GM10248 (cell line): ENCODE results near the gene SLC16A10.
"Not testable (repeated sequence)": the region's sequence is repeated elsewhere in the genome, so short reads cannot be mapped to it uniquely, and the experiment has no call there.

Experiments used
- CTCF ChIA-PET: fragments of 300-600 bp; sonication (Branson Sonifier 250); formaldehyde crosslinking; extraction: SDS; loops from one replicate; lab custom pipeline; 2021; ENCODE audit warnings: antibody characterized with exemption; lab: Yijun Ruan, JAX
- POLR2A ChIA-PET: fragments of 350-650 bp; sonication (Branson Sonifier 250); formaldehyde crosslinking; extraction: SDS; loops from one replicate; lab custom pipeline; 2020; ENCODE audit warnings: antibody characterized with exemption; lab: Yijun Ruan, JAX
- DNase-seq: peaks from one replicate; pipeline ENCODE4 v3.0.0; 2012; ENCODE audit errors: extremely low spot score
- CTCF ChIP-seq: IDR thresholded peaks from 2 replicates; pipeline ENCODE4 v1.5.1; 2012; ENCODE audit warnings: mild to moderate bottlenecking, low read depth; ENCODE audit errors: extremely low read depth, missing control alignments, control extremely low read depth

Gene SLC16A10

GRCh38 chr6:111201764-111202163, 114.5 kb downstream of the SLC16A10 start:
- TF ChIP-seq CTCF, result no peak
- POLR2A ChIA-PET, result no interaction called here
- CTCF ChIA-PET, result interaction anchor here (1.0 to 2.1 kb wide), 2 partner anchors 144 to 191 kb away, joined by 3 to 6 read pairs; no protein-coding TSS in a partner anchor
- DNase-seq, result no peak

- POLR2A ChIA-PET, DNase-seq: not testable (repeated sequence)
- CTCF ChIA-PET, result interaction anchor here (1.6 to 3.0 kb wide), 3 partner anchors 10 to 193 kb away, joined by 3 to 6 read pairs (median 6); no protein-coding TSS in a partner anchor
Measured at GRCh38 chr6:111203539-111203938, 116.2 kb downstream of the SLC16A10 start.

- ChIA-PET POLR2A (no interaction called here), CTCF (interaction anchor here (3.0 kb wide), 1 partner anchor 147 kb away, joined by 6 read pairs; no protein-coding TSS in a partner anchor)
- DNase-seq, result no peak
- TF ChIP-seq CTCF, result no peak
Measured at GRCh38 chr6:111204305-111204704, 117.0 kb downstream of the SLC16A10 start.

GRCh38 chr6:111204881-111205280, 117.6 kb downstream of the SLC16A10 start:
- DNase-seq, result no peak
- TF ChIP-seq CTCF, result no peak
- CTCF ChIA-PET, result interaction anchor here (1.5 to 3.0 kb wide), 2 partner anchors 147 to 195 kb away, joined by 4 to 6 read pairs; no protein-coding TSS in a partner anchor
- POLR2A ChIA-PET, result no interaction called here

- DNase-seq, result no peak
- ChIA-PET POLR2A (interaction anchor here (0.5 kb wide), 1 partner anchor 331 kb away, joined by 3 read pairs; the partner anchor contains the start of gene AMD1), CTCF (interaction anchor here (1.5 to 3.0 kb wide), 2 partner anchors 148 to 196 kb away, joined by 4 to 6 read pairs; no protein-coding TSS in a partner anchor)
- TF ChIP-seq CTCF, result no peak
Measured at GRCh38 chr6:111205502-111205901, 118.2 kb downstream of the SLC16A10 start.

GRCh38 chr6:111207141-111207858, 120.0 kb downstream of the SLC16A10 start:
- ChIA-PET POLR2A (no interaction called here), CTCF (interaction anchor here (0.7 to 3.5 kb wide), 3 partner anchors 8 to 679 kb away, joined by 3 to 20 read pairs (median 3); no protein-coding TSS in a partner anchor)
- no peak for TF ChIP-seq CTCF
- DNase-seq, result no peak

GRCh38 chr6:111208933-111209332, 121.6 kb downstream of the SLC16A10 start:
- no peak for DNase-seq
- ChIA-PET POLR2A (interaction anchor here (0.5 kb wide), 1 partner anchor 662 kb away, joined by 3 read pairs; no protein-coding TSS in a partner anchor), CTCF (interaction anchor here (0.7 to 3.5 kb wide), 12 partner anchors 9 to 197 kb away, joined by 3 to 40 read pairs (median 12); no protein-coding TSS in a partner anchor)
- TF ChIP-seq CTCF, result no peak
